SK-N-MC (cell line): ENCODE results near the gene AFAP1L2.

Experiments used
- EZH2 ChIP-seq: fragments of 200-600 bp; sonication (generic); IDR thresholded peaks from one replicate; pipeline ENCODE4 v1.6.1; 2017; ENCODE audit warnings: antibody characterized with exemption
- FOXP2 ChIP-seq: optimal IDR thresholded peaks from 2 replicates; pipeline ENCODE3; 2011; ENCODE audit warnings: mild to moderate bottlenecking, moderate library complexity; ENCODE audit not compliant: insufficient read depth; ENCODE audit errors: extremely low read length, control extremely low read depth
- POLR2AphosphoS5 ChIP-seq: IDR thresholded peaks from 2 replicates; pipeline ENCODE4 v1.6.1; 2012; ENCODE audit warnings: mild to moderate bottlenecking, low read depth, low read length, borderline replicate concordance

DNA sequence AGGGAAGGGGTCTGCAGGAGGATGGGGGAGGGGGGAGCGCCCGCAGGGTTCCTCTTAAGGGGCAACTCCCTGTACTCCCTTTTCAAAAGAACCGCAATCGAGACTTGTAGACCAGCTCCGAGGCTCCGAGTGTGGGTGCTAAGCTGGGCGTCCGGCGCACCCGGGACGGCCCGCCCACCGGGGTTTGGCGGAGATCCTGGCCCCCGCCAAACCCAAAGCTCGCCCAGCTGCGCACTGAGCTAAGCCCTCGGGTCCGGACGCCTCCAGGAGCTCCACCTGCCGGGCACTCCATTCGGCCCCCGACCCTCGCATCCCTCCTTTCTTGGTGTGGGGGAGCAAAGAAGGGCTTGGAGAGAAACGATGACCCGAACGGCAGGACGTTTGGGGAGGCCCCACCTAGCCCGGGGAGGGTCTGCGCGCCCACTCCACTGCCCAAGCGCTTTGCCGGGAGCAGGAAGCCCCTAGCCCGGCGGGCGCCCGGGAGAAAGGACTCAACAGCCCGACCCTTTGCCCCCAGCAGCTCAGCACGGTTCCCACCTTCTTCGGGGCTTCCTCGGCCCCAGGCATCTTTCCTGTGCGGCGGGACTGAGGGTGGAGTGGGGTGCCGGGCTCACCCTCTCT is 651 bp downstream of the AFAP1L2 start:
- TF ChIP-seq POLR2AphosphoS5, result no peak
- no peak for TF ChIP-seq EZH2
- TF ChIP-seq FOXP2, result no peak
